Measurements from ENCODE around the gene ABCC3.

ABCC3 gene

GRCh38 chr17:50728881-50729765, 94.4 kb downstream of the ABCC3 start:
- no peak for DNase-seq

DNA sequence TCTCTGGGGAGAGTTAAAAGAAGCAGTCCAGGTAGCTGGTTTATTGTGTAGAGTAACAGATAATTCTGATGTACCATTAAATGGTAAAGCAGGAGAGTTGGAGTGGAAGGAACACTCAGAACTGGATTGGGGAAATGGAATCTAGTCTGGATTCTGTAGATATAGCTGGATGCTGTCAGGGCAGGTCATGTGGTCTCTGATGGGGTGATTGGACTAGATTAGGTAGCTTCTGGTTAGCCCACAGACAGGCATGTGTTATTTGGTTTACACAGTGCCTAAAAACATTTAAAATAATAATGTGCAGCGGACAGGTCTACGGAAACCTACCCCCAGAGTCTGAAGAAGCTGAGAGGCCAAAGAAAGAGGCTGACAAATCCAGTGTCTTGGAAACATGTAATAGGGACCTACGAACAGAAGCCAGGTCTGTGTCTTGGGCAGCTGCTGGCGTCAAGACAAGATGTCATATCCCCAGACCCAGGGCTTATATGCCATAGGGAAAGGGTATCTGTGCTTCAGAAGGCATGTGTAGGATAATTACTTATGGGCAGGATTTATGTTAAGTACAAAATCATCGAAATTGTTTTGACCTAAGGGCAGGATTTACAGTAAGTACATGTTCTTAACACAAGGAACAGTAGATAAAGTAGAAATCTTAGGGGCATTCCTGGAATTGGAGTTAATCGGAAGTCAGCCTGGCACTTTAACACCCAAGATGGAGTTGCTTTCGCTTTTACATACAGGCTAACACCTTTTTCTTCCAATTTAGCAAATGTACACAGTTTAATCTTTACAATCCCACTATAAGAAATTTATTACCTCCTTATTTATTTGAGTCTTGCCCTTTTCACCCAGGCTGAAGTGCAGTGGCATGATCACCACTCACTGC, 97.1 kb downstream of the ABCC3 start:
- DNase-seq = no peak

DNA sequence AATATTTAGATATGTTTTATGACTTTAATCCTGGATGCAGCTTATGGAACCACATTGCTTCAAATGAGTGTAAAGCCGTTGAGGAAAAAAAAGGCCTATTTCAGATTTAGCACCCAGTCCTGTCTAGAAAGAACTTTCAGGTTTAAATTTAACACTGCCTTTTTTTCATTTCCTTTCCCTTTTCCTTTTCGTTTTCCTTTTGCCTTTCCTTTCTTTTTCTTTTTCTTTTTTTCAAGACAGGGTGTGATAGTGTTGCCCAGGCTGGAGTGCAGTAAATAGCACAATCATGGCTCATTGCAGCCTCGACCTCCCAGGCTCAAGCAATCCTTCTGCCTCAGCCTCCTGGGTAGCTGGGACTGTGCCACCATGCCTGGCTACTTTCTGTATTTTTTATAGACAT, 100.6 kb downstream of the ABCC3 start:
- DNase-seq = no peak

GRCh38 chr17:50737118-50737698, 102.5 kb downstream of the ABCC3 start:
- no peak for DNase-seq

DNA sequence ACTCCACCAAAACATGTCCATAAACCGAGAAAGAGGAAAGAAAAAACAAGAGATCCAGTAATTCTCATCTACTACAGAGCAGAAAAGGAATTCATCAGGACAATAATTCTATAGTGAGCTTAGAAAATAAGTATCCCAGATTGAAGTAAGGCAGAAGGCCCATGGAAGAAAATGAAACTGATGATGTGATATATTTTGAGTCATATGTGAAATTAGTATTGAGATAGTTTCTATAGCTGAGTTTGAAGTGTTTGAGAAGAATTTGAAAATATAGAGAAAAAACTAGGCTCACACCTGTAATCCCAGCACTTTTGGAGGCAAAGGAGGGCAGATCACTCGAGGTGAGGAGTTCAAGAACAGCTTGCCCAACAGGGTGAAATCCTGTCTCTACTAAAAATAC, 104.4 kb downstream of the ABCC3 start:
- DNase-seq = no peak

Measured in amygdala (tissue), 56 donors.